BLaER1 treated with 17β-estradiol and CSF1 and Interleukin-3, amounts not matched to agents 10 nM and 100 nM (cell line): ENCODE data around the gene RPS6KA2.

Experiments
- H3K27ac ChIP-seq, 11 experiments: shearing (Covaris generic); formaldehyde crosslinking; 2 replicates each; pipeline ENCODE4 v1.8.1; 2022
- H3K27me3 ChIP-seq, 11 experiments: shearing (Covaris generic); formaldehyde crosslinking; 2 replicates each; pipeline ENCODE4 v1.8.1; 2022
- H3K36me3 ChIP-seq, 11 experiments: shearing (Covaris generic); formaldehyde crosslinking; 2 replicates each; pipeline ENCODE4 v1.8.1; 2022
- H3K4me1 ChIP-seq, 10 experiments: shearing (Covaris generic); formaldehyde crosslinking; 2 replicates each; pipeline ENCODE4 v1.8.1; 2022
- H3K4me2 ChIP-seq, 11 experiments: shearing (Covaris generic); formaldehyde crosslinking; 2 replicates each; pipeline ENCODE4 v1.8.1; 2022
- H3K4me3 ChIP-seq, 10 experiments: shearing (Covaris generic); formaldehyde crosslinking; 2 replicates each; pipeline ENCODE4 v1.8.1; 2022
- H3K9ac ChIP-seq, 11 experiments: shearing (Covaris generic); formaldehyde crosslinking; 2 replicates each; pipeline ENCODE4 v1.8.1; 2022
- H3K9me3 ChIP-seq, 11 experiments: shearing (Covaris generic); formaldehyde crosslinking; replicated peaks in 1 of 11; 2 replicates each; pipeline ENCODE4 v1.8.1; 2022
- H4K20me1 ChIP-seq, 11 experiments: shearing (Covaris generic); formaldehyde crosslinking; 2 replicates each; pipeline ENCODE4 v1.8.1; 2022
- Cebpa-rat ChIP-seq, 11 experiments: shearing (Covaris generic); IDR thresholded peaks; 2 replicates each; pipeline ENCODE4 v1.8.1; 2022

RPS6KA2 gene

DNA sequence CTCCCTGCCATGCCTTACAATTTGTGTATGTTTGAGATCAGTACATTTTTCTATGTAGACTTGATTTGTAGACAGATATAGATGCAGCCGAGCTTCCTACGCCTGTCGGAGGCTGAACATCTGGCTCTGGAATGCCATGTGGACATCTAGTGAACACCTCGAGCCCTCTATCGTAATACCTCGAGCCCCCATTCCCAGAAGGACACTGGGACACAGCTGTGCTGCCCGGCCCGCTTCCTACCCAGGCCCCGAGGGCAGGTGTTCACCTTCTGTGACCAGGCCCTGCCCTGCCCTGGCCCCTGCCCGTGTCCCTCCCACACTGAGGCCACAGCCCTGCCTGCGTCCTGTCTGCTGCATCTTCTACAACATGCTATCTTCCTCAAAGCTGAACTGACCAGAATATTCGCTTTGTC is 12.9 kb downstream of the RPS6KA2 start:
- Histone ChIP-seq H3K4me1 (no peaks in the 10 kb centered on the region), H3K36me3 (peaks cover 0 to 18% (median 0%) of the 10 kb centered on the region in 11 experiments; a peak in 5 of 22 replicates), H3K27me3 (no peaks in the 10 kb centered on the region), H3K9ac (no peak overlapping the region), H3K27ac (no peak overlapping the region), H3K4me3 (no peak overlapping the region), H3K4me2 (no peak overlapping the region), H4K20me1 (peaks cover 0 to 78% (median 3%) of the 10 kb centered on the region in 11 experiments; a peak in 6 of 22 replicates), H3K9me3 (peaks cover 0 to 8% (median 0%) of the 10 kb centered on the region in 11 experiments; a peak in 1 of 22 replicates)
- TF ChIP-seq Cebpa-rat (IDR thresholded peaks at IDR 0.05), result no peak

DNA sequence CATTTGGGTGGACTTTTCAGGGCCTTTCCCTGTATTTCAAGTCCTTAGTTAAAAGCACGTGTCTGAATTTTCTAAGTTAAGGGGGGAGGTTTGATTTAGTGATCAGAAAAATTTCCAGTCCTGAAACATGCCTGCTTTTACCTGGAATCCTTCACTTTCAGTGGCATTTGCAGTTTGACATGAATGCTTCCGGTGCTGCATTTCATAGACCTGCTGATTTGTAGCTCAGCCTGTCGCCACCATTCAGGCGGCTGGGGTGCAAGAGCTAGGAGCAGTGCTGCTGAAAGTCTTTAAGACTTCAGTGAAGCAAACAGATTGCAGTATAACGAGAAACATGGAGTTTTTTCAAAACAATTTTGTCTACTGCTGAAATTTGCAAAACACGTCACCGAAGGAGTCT is 14.0 kb downstream of the RPS6KA2 start:
- no peak for TF ChIP-seq Cebpa-rat (IDR thresholded peaks at IDR 0.05)
- Histone ChIP-seq H3K9me3 (0 out of 22 replicates have a peak, but pooled peaks cover 0 to 4% (median 0%) of the 10 kb centered on the region in 11 experiments), H3K9ac (no peak overlapping the region), H3K4me3 (no peak overlapping the region), H3K4me1 (no peaks in the 10 kb centered on the region), H3K27ac (no peak overlapping the region), H3K36me3 (peaks cover 0 to 7% (median 0%) of the 10 kb centered on the region in 11 experiments; a peak in 4 of 22 replicates), H3K27me3 (no peaks in the 10 kb centered on the region), H4K20me1 (peaks cover 0 to 81% (median 3%) of the 10 kb centered on the region in 11 experiments; a peak in 6 of 22 replicates), H3K4me2 (no peak overlapping the region)

GRCh38 chr6:166612471-166612881 is 14.6 kb downstream of the RPS6KA2 start:
- Histone ChIP-seq H3K9ac (no peak overlapping the region), H3K27ac (no peak overlapping the region), H3K9me3 (no peaks in the 10 kb centered on the region), H3K27me3 (no peaks in the 10 kb centered on the region), H3K4me2 (no peak overlapping the region), H3K4me1 (no peaks in the 10 kb centered on the region), H3K4me3 (no peak overlapping the region), H3K36me3 (peaks cover 0 to 4% (median 0%) of the 10 kb centered on the region in 11 experiments; a peak in 2 of 22 replicates), H4K20me1 (peaks cover 0 to 79% (median 3%) of the 10 kb centered on the region in 11 experiments; a peak in 6 of 22 replicates)
- TF ChIP-seq Cebpa-rat (IDR thresholded peaks at IDR 0.05), result no peak

DNA sequence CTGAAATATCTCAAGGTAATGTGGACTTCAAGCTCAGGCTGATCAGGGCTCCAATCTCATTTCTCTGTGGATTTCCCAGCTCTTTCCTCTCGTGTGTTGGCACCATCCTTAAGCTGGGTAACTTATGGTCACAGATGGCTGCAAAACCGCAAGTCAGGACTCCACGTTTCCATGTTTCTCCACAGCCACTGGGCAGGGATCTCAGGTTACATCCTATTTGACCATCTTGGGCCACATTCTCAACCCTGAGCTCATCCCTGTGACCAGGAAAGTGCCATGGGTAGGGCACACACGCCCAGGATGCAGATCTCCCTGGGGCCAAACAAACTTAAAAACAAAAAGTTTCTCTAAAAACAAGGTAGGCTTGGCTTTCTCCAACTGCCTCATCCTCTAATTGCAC is 15.4 kb downstream of the RPS6KA2 start:
- no peak overlapping the region for H3K9ac ChIP-seq
- H3K36me3 ChIP-seq, result peaks cover 0 to 4% (median 0%) of the 10 kb centered on the region in 11 experiments; a peak in 1 of 22 replicates
- H3K4me1 ChIP-seq, result no peaks in the 10 kb centered on the region
- no peak overlapping the region for H3K27ac ChIP-seq
- no peak for TF ChIP-seq Cebpa-rat (IDR thresholded peaks at IDR 0.05)
- H3K9me3 ChIP-seq, result no peaks in the 10 kb centered on the region
- H3K4me3 ChIP-seq, result no peak overlapping the region
- H3K4me2 ChIP-seq, result no peak overlapping the region
- peaks cover 0 to 80% (median 3%) of the 10 kb centered on the region in 11 experiments; a peak in 6 of 22 replicates for H4K20me1 ChIP-seq
- H3K27me3 ChIP-seq, result no peaks in the 10 kb centered on the region

GRCh38 chr6:166610069-166610468 is 17.0 kb downstream of the RPS6KA2 start:
- no peaks in the 10 kb centered on the region for H3K9me3 ChIP-seq
- peaks cover 0 to 4% (median 0%) of the 10 kb centered on the region in 11 experiments; a peak in 1 of 22 replicates for H3K36me3 ChIP-seq
- no peak overlapping the region for H3K4me2 ChIP-seq
- H3K9ac ChIP-seq, result no peak overlapping the region
- H3K27me3 ChIP-seq, result no peaks in the 10 kb centered on the region
- H3K4me3 ChIP-seq, result no peak overlapping the region
- no peak overlapping the region for H3K27ac ChIP-seq
- peaks cover 0 to 78% (median 0%) of the 10 kb centered on the region in 11 experiments; a peak in 6 of 22 replicates for H4K20me1 ChIP-seq
- TF ChIP-seq Cebpa-rat (IDR thresholded peaks at IDR 0.05), result no peak
- no peaks in the 10 kb centered on the region for H3K4me1 ChIP-seq

- no peak overlapping the region for H3K27ac ChIP-seq
Observed at GRCh38 chr6:166608774-166609173, 18.3 kb downstream of the RPS6KA2 start.

GRCh38 chr6:166605752-166606151 is 21.3 kb downstream of the RPS6KA2 start:
- Histone ChIP-seq H3K9ac (no peak overlapping the region), H3K36me3 (peaks cover 0 to 20% (median 0%) of the 10 kb centered on the region in 11 experiments; a peak in 1 of 22 replicates), H3K27me3 (no peaks in the 10 kb centered on the region), H3K4me2 (no peak overlapping the region), H3K4me1 (no peaks in the 10 kb centered on the region), H3K4me3 (no peak overlapping the region), H4K20me1 (peaks cover 0 to 54% (median 0%) of the 10 kb centered on the region in 11 experiments; a peak in 3 of 22 replicates), H3K27ac (no peak overlapping the region), H3K9me3 (peaks cover 0 to 19% (median 8%) of the 10 kb centered on the region in 11 experiments; a peak in 10 of 22 replicates)
- no peak for TF ChIP-seq Cebpa-rat (IDR thresholded peaks at IDR 0.05)

More at GRCh38 chr6:166608774-166609173, 18.3 kb downstream of the RPS6KA2 start:
- no peak for TF ChIP-seq Cebpa-rat (IDR thresholded peaks at IDR 0.05)
- H3K9me3 ChIP-seq, result 0 out of 22 replicates have a peak, but pooled peaks cover 0 to 2% (median 0%) of the 10 kb centered on the region in 11 experiments
- no peaks in the 10 kb centered on the region for H3K27me3 ChIP-seq
- H4K20me1 ChIP-seq, result peaks cover 0 to 68% (median 0%) of the 10 kb centered on the region in 11 experiments; a peak in 5 of 22 replicates
- H3K36me3 ChIP-seq, result peaks cover 0 to 4% (median 0%) of the 10 kb centered on the region in 11 experiments; a peak in 1 of 22 replicates
- H3K4me1 ChIP-seq, result no peaks in the 10 kb centered on the region
- no peak overlapping the region for H3K9ac ChIP-seq
- H3K4me2 ChIP-seq, result no peak overlapping the region
- no peak overlapping the region for H3K4me3 ChIP-seq

DNA sequence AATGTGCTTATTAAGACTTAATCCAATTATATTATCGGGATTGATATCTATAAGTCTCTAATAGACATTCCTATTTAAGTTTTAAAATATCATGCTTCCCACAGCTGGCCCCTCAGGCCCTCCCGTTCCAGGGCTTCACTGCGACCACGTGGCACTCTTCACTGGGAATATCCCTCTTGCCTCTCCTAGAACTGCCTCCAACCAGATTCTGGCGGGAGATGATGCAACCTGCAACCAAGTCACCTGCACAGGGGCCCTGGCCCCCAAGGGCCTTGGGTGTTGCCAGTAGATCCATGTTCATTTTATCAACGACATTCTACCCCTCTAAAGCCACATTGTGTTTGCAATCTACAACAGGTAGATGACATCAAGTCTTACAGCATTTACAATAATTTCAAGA is 22.1 kb downstream of the RPS6KA2 start:
- Histone ChIP-seq H4K20me1 (peaks cover 0 to 49% (median 0%) of the 10 kb centered on the region in 11 experiments; a peak in 3 of 22 replicates), H3K36me3 (peaks cover 0 to 16% (median 0%) of the 10 kb centered on the region in 11 experiments; a peak in 1 of 22 replicates), H3K4me1 (no peaks in the 10 kb centered on the region), H3K4me3 (no peak overlapping the region), H3K9ac (no peak overlapping the region), H3K27ac (no peak overlapping the region), H3K27me3 (no peaks in the 10 kb centered on the region), H3K9me3 (peaks cover 0 to 19% (median 8%) of the 10 kb centered on the region in 11 experiments; a peak in 10 of 22 replicates), H3K4me2 (no peak overlapping the region)
- TF ChIP-seq Cebpa-rat (IDR thresholded peaks at IDR 0.05), result no peak

DNA sequence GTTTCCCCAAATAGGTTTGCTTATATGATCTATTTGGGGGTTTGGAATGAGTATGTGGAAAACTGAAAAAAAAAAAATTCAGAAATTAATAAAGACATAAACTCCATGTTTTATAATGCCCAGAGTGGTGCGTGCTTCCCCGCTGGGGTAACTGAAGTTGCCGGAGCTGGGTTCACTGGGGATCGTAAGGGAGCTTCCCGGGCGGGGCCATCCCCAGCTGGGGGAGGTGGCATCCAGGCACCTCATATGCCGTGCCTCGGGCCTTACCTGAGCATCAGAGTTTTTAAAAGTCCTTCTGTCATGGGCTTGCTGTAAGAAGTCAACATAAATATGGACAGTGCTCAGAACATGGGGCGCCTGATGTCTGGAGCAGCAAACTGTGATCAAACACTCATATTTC is 22.7 kb downstream of the RPS6KA2 start:
- Histone ChIP-seq H3K27ac (no peak overlapping the region), H3K4me2 (no peak overlapping the region), H3K36me3 (peaks cover 0 to 16% (median 0%) of the 10 kb centered on the region in 11 experiments; a peak in 1 of 22 replicates), H3K4me3 (no peak overlapping the region), H4K20me1 (peaks cover 0 to 49% (median 0%) of the 10 kb centered on the region in 11 experiments; a peak in 3 of 22 replicates), H3K9me3 (peaks cover 0 to 19% (median 8%) of the 10 kb centered on the region in 11 experiments; a peak in 10 of 22 replicates), H3K9ac (no peak overlapping the region), H3K27me3 (no peaks in the 10 kb centered on the region), H3K4me1 (0 out of 20 replicates have a peak, but pooled peaks cover 0 to 2% (median 0%) of the 10 kb centered on the region in 10 experiments)
- TF ChIP-seq Cebpa-rat (IDR thresholded peaks at IDR 0.05), result no peak
